ENCODE data around the gene PRKCA. TPM values are rescaled to one million over a fixed set of nuclear protein-coding genes. Genes with fewer than 3 reads are reported as not detected.

PRKCA gene
- total and polyA plus RNA-seq, 2 of the 13 experiments (the other 11 are each of a cell fraction or from before 2014, with no cell fraction given): 18.5 to 21.5 TPM

- TF ChIP-seq ZNF770 (CRISPR knock-in tag; IDR thresholded peaks at IDR 0.05) (peak; percentile 22; the same call in 1 of the 2 replicates), MIER3 (CRISPR knock-in tag; IDR thresholded peaks at IDR 0.05; ENCODE audit: borderline replicate concordance) (peak; percentile 95; the same call in 1 of the 2 replicates), ARID5B (CRISPR knock-in tag; IDR thresholded peaks at IDR 0.05) (peak; percentile 98), HOMEZ (CRISPR knock-in tag; IDR thresholded peaks at IDR 0.05; ENCODE audit: low read depth) (peak; percentile 69; the same call in 1 of the 2 replicates), GATAD1 (CRISPR knock-in tag; IDR thresholded peaks at IDR 0.05) (peak; percentile 50; the same call in 1 of the 2 replicates), NR1H2 (CRISPR knock-in tag; IDR thresholded peaks at IDR 0.05; ENCODE audit: borderline replicate concordance, low read depth) (0 out of 2 replicates have a peak, but pooled peaks have one; percentile 65), FOXP4 (CRISPR knock-in tag; IDR thresholded peaks at IDR 0.05) (peak; percentile 88), PHB2 (IDR thresholded peaks at IDR 0.05; ENCODE audit: partially characterized antibody) (no peak), ZNF777 (CRISPR knock-in tag; IDR thresholded peaks at IDR 0.05) (no peak), ZBTB33 (CRISPR knock-in tag; IDR thresholded peaks at IDR 0.05) (peak; percentile 38; the same call in 1 of the 2 replicates), ZNF784 (CRISPR knock-in tag; IDR thresholded peaks at IDR 0.05; ENCODE audit: borderline replicate concordance) (peak; percentile 26; the same call in 1 of the 2 replicates), ISL2 (CRISPR knock-in tag; IDR thresholded peaks at IDR 0.05) (peak; percentile 99), ZBTB7A (CRISPR knock-in tag; IDR thresholded peaks at IDR 0.05) (peak; percentile 46; the same call in 1 of the 2 replicates), CEBPG (CRISPR knock-in tag; IDR thresholded peaks at IDR 0.05) (no peak; the same call in 1 of the 2 replicates), HDAC2 (CRISPR knock-in tag; IDR thresholded peaks at IDR 0.05) (peak; percentile 98)
Observed at GRCh38 chr17:66415366-66416206, 113.2 kb downstream of the PRKCA start (continued).

All from HepG2 (cell line).